ENCODE measurements around the gene ZNF827. TPM values are rescaled to one million over a fixed set of nuclear protein-coding genes. Genes with fewer than 3 reads are reported as not detected.
A peak's percentile ranks its signal among the peaks of the same experiment; 100 is the strongest.

Gene ZNF827
- total and polyA plus RNA-seq, 7 donors = 1.7 to 15.2 (median 7.3) TPM

DNA sequence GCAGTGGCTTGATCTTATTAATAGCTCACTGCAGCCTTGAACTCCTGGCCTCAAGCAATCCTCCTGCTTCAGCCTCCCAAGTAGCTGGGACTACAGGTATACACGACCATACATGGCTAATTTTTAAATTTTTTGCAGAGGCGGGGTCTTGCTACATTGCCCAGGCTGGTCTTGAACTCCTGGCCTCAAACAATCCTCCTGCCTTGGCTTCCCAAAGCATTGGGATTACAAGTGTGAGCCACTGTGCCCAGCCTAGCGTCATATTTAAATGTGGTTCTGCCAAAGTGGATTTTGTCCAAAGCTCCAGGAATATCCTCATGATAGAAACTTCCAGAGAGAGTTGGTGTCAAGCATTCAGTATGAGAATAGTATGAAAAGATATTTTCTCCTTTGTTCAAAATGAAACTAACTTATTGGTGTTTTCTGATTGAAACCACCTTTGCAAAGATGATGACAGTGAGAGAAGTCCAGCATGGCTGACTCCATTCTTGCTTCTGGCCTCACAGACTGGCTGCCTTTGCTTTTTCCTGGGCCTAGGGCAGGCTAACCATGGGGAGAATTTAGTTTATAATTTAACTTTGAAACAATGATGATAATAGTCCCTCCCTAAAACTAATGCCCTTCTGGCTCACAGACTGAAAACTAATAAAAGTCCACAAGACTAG lies 129.6 kb downstream of the ZNF827 start:
- Histone ChIP-seq H3K36me3 (ENCODE audit: insufficient read depth in 1 of 2, low read depth in 1 of 2) (no peaks in the 10 kb centered on the region), H3K27ac (peak overlapping the region; percentile 62), H3K9me3 (peaks cover 8% of the 10 kb centered on the region), H3K4me1 (peaks cover 27% of the 10 kb centered on the region), H3K27me3 (ENCODE audit: insufficient read depth in 3 of 3, low read length in 2 of 3) (no peaks in the 10 kb centered on the region), H3K4me3 (no peak overlapping the region)
- 79 to 90% (median 81%) methylated on average over 3 of the region's 3 CpGs for WGBS, 3 donors
- intact Hi-C loops (cut with DNase I) = loop anchor here in 1 of 2 donors (10.0 kb wide), 1 partner anchor 184 kb away; no protein-coding TSS in a partner anchor
- ATAC-seq = no peak
- no peak for DNase-seq
- TF ChIP-seq, protein P1, sequence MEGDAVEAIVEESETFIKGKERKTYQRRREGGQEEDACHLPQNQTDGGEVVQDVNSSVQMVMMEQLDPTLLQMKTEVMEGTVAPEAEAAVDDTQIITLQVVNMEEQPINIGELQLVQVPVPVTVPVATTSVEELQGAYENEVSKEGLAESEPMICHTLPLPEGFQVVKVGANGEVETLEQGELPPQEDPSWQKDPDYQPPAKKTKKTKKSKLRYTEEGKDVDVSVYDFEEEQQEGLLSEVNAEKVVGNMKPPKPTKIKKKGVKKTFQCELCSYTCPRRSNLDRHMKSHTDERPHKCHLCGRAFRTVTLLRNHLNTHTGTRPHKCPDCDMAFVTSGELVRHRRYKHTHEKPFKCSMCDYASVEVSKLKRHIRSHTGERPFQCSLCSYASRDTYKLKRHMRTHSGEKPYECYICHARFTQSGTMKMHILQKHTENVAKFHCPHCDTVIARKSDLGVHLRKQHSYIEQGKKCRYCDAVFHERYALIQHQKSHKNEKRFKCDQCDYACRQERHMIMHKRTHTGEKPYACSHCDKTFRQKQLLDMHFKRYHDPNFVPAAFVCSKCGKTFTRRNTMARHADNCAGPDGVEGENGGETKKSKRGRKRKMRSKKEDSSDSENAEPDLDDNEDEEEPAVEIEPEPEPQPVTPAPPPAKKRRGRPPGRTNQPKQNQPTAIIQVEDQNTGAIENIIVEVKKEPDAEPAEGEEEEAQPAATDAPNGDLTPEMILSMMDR (IDR thresholded peaks at IDR 0.05) = no peak

DNA sequence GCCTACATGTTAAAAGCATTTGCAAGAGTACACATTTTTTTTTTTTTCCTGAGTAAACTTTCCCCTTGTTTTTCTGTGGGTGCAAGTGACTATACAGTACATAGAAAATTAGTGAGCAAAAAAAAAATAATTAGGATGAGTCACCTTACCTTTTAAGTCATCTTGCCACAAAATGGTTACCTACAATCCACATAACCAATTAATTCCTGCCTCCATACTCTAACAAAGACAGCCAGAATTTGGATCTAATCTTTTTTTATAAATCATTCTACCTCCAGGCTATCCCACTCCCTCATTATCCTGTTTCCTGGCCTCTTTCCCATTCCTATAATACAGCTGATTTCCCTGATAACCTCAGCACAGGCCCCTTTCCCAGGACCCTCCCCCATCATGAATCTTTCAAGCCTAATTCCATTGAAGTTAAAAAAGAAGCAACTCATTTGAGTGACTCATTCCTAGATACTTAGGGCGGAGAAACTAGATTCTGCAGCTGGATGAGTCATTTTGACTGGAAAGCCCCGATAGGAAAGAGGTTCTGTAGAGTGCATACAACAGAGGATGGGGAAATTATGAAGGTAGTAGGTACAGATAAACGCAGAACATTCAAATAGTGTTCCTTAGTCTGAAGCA lies 130.5 kb downstream of the ZNF827 start:
- no peaks in the 10 kb centered on the region for H3K27me3 ChIP-seq (ENCODE audit: insufficient read depth in 3 of 3, low read length in 2 of 3)
- ATAC-seq = peak; percentile 76 to 87 (median 80)
- peak overlapping the region; percentile 62 for H3K27ac ChIP-seq
- H3K36me3 ChIP-seq (ENCODE audit: insufficient read depth in 1 of 2, low read depth in 1 of 2) = no peaks in the 10 kb centered on the region
- H3K9me3 ChIP-seq = peaks cover 8% of the 10 kb centered on the region
- intact Hi-C loops (cut with DNase I) = loop anchor here in 1 of 2 donors (10.0 kb wide), 1 partner anchor 183 kb away; no protein-coding TSS in a partner anchor
- peaks cover 35% of the 10 kb centered on the region for H3K4me1 ChIP-seq
- H3K4me3 ChIP-seq = no peak overlapping the region
- no peak for DNase-seq
- TF ChIP-seq, protein P1 (IDR thresholded peaks at IDR 0.05) = no peak
- WGBS, 3 donors = 37 to 49% (median 40%) methylated on average over 3 of the region's 3 CpGs

DNA sequence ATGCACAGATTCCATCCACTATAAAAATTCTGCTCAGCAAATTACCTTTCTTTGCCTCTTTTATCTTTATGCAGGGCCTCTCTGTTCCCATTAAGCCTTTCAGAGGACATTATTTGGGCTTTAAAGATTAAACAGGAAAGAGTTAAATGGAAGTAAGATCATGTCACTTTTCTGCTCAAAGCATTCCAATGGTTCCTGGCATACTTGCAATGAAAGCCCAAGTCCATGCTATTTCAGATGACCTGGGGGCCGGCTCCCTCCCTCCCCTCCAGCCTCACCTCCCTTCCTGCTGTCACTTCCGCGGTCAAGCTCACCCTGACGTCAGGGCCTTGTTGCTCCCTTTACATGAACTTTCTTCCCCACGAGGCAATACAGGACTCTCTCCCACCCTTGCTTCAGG lies 133.1 kb downstream of the ZNF827 start:
- 24 to 42% (median 38%) methylated on average over 5 of the region's 5 CpGs for WGBS, 3 donors
- peak overlapping the region; percentile 28 for H3K27ac ChIP-seq
- H3K4me3 ChIP-seq = peak overlapping the region; percentile 49
- peaks cover 8% of the 10 kb centered on the region for H3K9me3 ChIP-seq
- peaks cover 36% of the 10 kb centered on the region for H3K4me1 ChIP-seq
- H3K27me3 ChIP-seq (ENCODE audit: insufficient read depth in 3 of 3, low read length in 2 of 3) = no peaks in the 10 kb centered on the region
- DNase-seq (no peak), ATAC-seq (peak; percentile 29 to 36 (median 34))
- no peaks in the 10 kb centered on the region for H3K36me3 ChIP-seq (ENCODE audit: insufficient read depth in 1 of 2, low read depth in 1 of 2)
- TF ChIP-seq, protein P1 (IDR thresholded peaks at IDR 0.05) = no peak
- intact Hi-C loops (cut with DNase I) = loop anchor here in 1 of 2 donors (10.0 kb wide), 1 partner anchor 181 kb away; no protein-coding TSS in a partner anchor

DNA sequence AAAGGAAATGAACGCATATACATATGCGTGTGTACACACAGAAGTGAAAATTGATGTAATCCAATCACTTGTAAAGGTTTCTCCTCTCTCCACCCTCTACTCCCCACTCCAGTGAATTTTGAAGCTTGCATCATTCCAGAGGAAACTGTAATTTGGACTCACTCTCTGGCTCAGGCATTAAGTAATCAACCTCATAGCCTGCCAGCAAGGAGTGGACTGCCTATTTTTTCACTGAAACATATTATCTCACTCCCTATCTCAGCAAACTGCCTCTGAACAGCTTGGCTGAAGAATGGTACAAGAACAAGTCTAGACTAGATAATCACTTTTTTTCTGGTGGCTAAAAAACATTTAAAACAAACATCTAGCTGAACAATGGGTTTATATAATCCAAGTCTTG lies 134.5 kb downstream of the ZNF827 start:
- Histone ChIP-seq H3K4me3 (peak overlapping the region; percentile 49), H3K9me3 (no peaks in the 10 kb centered on the region), H3K4me1 (peaks cover 39% of the 10 kb centered on the region), H3K27me3 (ENCODE audit: insufficient read depth in 3 of 3, low read length in 2 of 3) (no peaks in the 10 kb centered on the region), H3K36me3 (ENCODE audit: insufficient read depth in 1 of 2, low read depth in 1 of 2) (no peaks in the 10 kb centered on the region), H3K27ac (peak overlapping the region; percentile 70)
- ATAC-seq = peak; percentile 66 to 82 (median 70)
- DNase-seq = no peak
- TF ChIP-seq, protein P1 (IDR thresholded peaks at IDR 0.05) = no peak
- intact Hi-C loops (cut with DNase I) = loop anchor here in 1 of 2 donors (10.0 kb wide), 1 partner anchor 179 kb away; no protein-coding TSS in a partner anchor
- WGBS, 3 donors = 53 to 65% (median 57%) methylated on average over 2 of the region's 2 CpGs
